ENCODE data around the gene PTDSS2.
"Not testable (repeated sequence)": the region's sequence is repeated elsewhere in the genome, so short reads cannot be mapped to it uniquely, and the experiment has no call there.

PTDSS2 gene

DNA sequence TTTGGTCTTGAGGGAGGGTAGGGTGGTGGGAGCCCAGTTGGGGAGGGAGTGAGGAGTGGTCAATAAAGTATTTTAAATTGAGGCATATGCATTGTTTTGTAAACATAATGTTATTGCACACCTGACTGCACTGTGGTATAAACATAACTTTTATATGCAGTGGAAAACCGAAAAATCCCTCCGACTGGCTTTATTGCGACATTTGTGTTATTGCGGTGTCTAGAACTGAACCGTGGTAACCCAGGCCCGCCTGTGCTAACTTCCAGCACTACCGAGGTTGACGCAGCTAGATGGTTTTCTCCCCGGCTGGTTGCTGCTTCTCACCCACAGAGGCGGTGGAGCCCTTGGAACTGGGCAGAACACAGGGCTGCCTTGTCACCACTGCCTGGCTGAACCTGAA lies 64.5 kb downstream of the PTDSS2 start:
- ATAC-seq (replicated peaks; ENCODE audit: extremely low read depth, poor library complexity, severe bottlenecking) (no peak), DNase-seq (ENCODE audit: low spot score in 2 of 2) (no peak)
- no peak overlapping the region for H3K4me3 Mint-ChIP-seq
- peaks cover 5% of the 10 kb centered on the region for H3K4me1 Mint-ChIP-seq
- no peaks in the 10 kb centered on the region for H3K9me3 Mint-ChIP-seq
- H3K27ac Mint-ChIP-seq (ENCODE audit: low read depth), result no peak overlapping the region
- peaks cover 17% of the 10 kb centered on the region for H3K36me3 Mint-ChIP-seq (ENCODE audit: insufficient read depth)
- H3K27me3 Mint-ChIP-seq, result no peaks in the 10 kb centered on the region

DNA sequence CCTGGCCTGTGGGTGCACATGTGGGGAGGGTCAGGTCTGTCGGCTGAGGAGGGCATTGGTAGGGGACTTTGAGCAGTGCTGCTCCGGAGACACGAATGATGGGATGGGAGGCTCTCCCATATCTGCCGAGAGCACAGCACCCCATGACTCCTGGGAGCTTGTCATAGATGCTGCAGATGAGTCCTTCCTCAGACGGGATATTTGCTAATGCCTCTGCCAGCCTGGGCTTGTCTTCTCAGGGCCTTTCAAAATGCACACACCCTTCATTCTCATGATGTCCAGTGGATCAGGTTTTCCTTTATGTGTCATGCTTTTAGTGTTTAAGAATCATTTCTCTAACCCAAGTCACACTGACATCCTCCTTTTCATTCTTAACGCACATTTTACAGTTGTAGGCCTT lies 65.1 kb downstream of the PTDSS2 start:
- Mint-ChIP-seq H3K27me3 (no peaks in the 10 kb centered on the region), H3K4me1 (peaks cover 5% of the 10 kb centered on the region), H3K27ac (ENCODE audit: low read depth) (no peak overlapping the region), H3K4me3 (no peak overlapping the region), H3K36me3 (ENCODE audit: insufficient read depth) (peaks cover 14% of the 10 kb centered on the region), H3K9me3 (no peaks in the 10 kb centered on the region)
- DNase-seq (ENCODE audit: low spot score in 2 of 2) (no peak), ATAC-seq (replicated peaks; ENCODE audit: extremely low read depth, poor library complexity, severe bottlenecking) (no peak)

DNA sequence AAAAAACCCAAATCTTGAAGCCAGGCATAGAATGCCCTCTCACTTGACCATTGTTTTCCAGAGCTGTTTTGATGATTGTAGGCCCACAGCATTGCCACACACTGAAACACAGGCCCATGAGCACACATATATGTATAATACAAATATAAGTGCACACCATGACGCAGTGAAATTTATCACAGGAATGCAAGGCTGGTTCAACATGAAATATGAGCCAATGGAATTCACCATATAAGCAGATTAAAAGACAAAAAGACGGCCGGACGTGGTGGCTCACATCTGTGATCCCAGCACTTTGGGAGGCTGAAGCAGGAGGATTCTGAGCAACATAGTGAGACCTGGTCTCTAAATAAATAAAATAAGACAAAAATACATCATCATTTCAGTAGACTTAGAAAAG lies 66.3 kb downstream of the PTDSS2 start:
- no peaks in the 10 kb centered on the region for H3K27me3 Mint-ChIP-seq

DNA sequence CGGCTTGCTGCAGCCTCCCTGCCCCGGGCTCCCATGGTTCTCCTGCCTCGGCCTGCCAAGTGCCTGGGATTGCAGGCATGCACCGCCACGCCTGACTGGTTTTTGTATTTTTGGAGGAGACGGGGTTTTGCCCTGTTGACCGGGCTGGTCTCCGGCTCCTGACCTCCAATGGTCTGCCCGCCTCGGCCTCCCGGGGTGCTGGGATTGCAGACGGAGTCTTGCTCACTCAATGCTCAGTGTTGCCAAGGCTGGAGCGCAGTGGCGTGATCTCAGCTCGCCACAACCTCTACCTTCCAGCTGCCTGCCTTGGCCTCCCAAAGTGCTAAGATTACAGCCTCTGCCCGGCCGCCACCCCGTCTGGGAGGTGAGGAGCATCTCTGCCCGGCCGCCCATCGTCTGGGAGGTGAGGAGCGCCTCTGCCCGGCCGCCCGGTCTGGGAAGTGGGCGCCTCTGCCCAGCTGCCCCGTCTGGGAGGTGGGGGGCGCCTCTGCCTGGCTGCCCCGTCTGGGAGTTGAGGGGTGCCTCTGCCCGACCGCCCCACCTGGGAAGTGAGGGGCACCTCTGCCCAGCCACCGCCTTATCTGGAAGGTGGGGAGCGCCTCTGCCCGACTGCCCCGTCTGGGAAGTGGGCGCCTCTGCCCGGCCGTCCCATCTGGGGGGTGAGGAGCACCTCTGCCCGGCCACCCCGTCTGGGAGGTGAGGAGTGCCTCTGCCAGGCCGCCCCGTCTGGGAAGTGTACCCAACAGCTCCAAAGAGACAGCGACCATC lies 67.0 kb downstream of the PTDSS2 start:
- not testable (repeated sequence) for ATAC-seq (replicated peaks; ENCODE audit: extremely low read depth, poor library complexity, severe bottlenecking); H3K9me3 Mint-ChIP-seq; H3K36me3 Mint-ChIP-seq (ENCODE audit: insufficient read depth); H3K4me3 Mint-ChIP-seq; DNase-seq (ENCODE audit: low spot score in 2 of 2); H3K27me3 Mint-ChIP-seq; H3K4me1 Mint-ChIP-seq
- H3K27ac Mint-ChIP-seq (ENCODE audit: low read depth), result peak overlapping the region; percentile 53

More for the DNA sequence above, 66.3 kb downstream of the PTDSS2 start:
- Mint-ChIP-seq H3K27ac (ENCODE audit: low read depth) (no peak overlapping the region), H3K9me3 (no peaks in the 10 kb centered on the region), H3K4me1 (peaks cover 5% of the 10 kb centered on the region), H3K36me3 (ENCODE audit: insufficient read depth) (peaks cover 11% of the 10 kb centered on the region), H3K4me3 (no peak overlapping the region)
- no peak for DNase-seq (ENCODE audit: low spot score in 2 of 2)
- ATAC-seq (replicated peaks; ENCODE audit: extremely low read depth, poor library complexity, severe bottlenecking), result no peak

- Mint-ChIP-seq H3K27me3 (no peaks in the 10 kb centered on the region), H3K4me3 (peak overlapping the region; percentile 74), H3K36me3 (ENCODE audit: insufficient read depth) (peaks cover 8% of the 10 kb centered on the region), H3K4me1 (peaks cover 5% of the 10 kb centered on the region), H3K9me3 (no peaks in the 10 kb centered on the region), H3K27ac (ENCODE audit: low read depth) (peak overlapping the region; percentile 69)
- DNase-seq (ENCODE audit: low spot score in 2 of 2) (peak; percentile 81 to 87), ATAC-seq (replicated peaks; ENCODE audit: extremely low read depth, poor library complexity, severe bottlenecking) (peak; percentile 82)
Observed at GRCh38 chr11:518463-519202, 68.6 kb downstream of the PTDSS2 start.

GRCh38 chr11:520428-521176 lies 70.5 kb downstream of the PTDSS2 start:
- Mint-ChIP-seq H3K36me3 (ENCODE audit: insufficient read depth) (peaks cover 3% of the 10 kb centered on the region), H3K4me1 (peaks cover 5% of the 10 kb centered on the region), H3K9me3 (no peaks in the 10 kb centered on the region), H3K4me3 (no peak overlapping the region), H3K27ac (ENCODE audit: low read depth) (no peak overlapping the region), H3K27me3 (no peaks in the 10 kb centered on the region)
- ATAC-seq (replicated peaks; ENCODE audit: extremely low read depth, poor library complexity, severe bottlenecking) (no peak), DNase-seq (ENCODE audit: low spot score in 2 of 2) (no peak)

DNA sequence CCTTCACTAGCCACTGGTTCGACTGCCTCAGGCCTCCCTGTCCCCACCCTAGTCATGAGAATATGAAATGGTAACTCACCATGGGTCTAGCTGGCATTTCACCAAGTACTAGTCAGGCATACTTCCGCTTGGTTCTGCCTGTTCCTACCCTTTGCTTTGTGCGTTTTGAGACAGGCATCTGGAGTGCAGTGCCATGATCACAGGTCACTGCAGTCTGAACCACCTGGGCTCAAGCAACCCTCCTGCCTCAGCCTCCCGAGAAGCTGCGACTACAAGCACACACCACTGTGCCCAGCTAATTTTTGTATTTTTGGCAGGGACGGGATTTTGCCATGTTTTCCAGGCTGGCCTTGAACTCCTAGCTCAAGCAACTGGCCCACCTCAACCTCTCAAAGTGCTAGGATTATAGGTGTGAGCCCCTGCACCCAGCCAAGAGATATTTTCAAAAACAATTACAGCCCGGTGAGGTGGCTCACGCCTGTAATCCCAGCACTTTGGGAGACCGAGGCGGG lies 71.2 kb downstream of the PTDSS2 start:
- peaks cover 5% of the 10 kb centered on the region for H3K4me1 Mint-ChIP-seq
- H3K27ac Mint-ChIP-seq (ENCODE audit: low read depth), result no peak overlapping the region
- H3K36me3 Mint-ChIP-seq (ENCODE audit: insufficient read depth), result peaks cover 3% of the 10 kb centered on the region
- no peaks in the 10 kb centered on the region for H3K9me3 Mint-ChIP-seq
- ATAC-seq (replicated peaks; ENCODE audit: extremely low read depth, poor library complexity, severe bottlenecking), result no peak
- no peak overlapping the region for H3K4me3 Mint-ChIP-seq
- no peaks in the 10 kb centered on the region for H3K27me3 Mint-ChIP-seq
- DNase-seq (ENCODE audit: low spot score in 2 of 2), result no peak

GRCh38 chr11:526192-526591 lies 76.1 kb downstream of the PTDSS2 start:
- H3K9me3 Mint-ChIP-seq, result no peaks in the 10 kb centered on the region
- H3K4me3 Mint-ChIP-seq, result no peak overlapping the region
- no peaks in the 10 kb centered on the region for H3K4me1 Mint-ChIP-seq
- H3K36me3 Mint-ChIP-seq (ENCODE audit: insufficient read depth), result peaks cover 1% of the 10 kb centered on the region
- H3K27ac Mint-ChIP-seq (ENCODE audit: low read depth), result no peak overlapping the region
- no peak for ATAC-seq (replicated peaks; ENCODE audit: extremely low read depth, poor library complexity, severe bottlenecking)
- no peak for DNase-seq (ENCODE audit: low spot score in 2 of 2)
- no peaks in the 10 kb centered on the region for H3K27me3 Mint-ChIP-seq

GRCh38 chr11:528166-528814 lies 78.2 kb downstream of the PTDSS2 start:
- H3K36me3 Mint-ChIP-seq (ENCODE audit: insufficient read depth), result peaks cover 3% of the 10 kb centered on the region
- no peaks in the 10 kb centered on the region for H3K4me1 Mint-ChIP-seq
- DNase-seq (ENCODE audit: low spot score in 2 of 2) (no peak), ATAC-seq (replicated peaks; ENCODE audit: extremely low read depth, poor library complexity, severe bottlenecking) (no peak)
- no peak overlapping the region for H3K4me3 Mint-ChIP-seq
- H3K9me3 Mint-ChIP-seq, result no peaks in the 10 kb centered on the region
- no peak overlapping the region for H3K27ac Mint-ChIP-seq (ENCODE audit: low read depth)
- no peaks in the 10 kb centered on the region for H3K27me3 Mint-ChIP-seq

DNA sequence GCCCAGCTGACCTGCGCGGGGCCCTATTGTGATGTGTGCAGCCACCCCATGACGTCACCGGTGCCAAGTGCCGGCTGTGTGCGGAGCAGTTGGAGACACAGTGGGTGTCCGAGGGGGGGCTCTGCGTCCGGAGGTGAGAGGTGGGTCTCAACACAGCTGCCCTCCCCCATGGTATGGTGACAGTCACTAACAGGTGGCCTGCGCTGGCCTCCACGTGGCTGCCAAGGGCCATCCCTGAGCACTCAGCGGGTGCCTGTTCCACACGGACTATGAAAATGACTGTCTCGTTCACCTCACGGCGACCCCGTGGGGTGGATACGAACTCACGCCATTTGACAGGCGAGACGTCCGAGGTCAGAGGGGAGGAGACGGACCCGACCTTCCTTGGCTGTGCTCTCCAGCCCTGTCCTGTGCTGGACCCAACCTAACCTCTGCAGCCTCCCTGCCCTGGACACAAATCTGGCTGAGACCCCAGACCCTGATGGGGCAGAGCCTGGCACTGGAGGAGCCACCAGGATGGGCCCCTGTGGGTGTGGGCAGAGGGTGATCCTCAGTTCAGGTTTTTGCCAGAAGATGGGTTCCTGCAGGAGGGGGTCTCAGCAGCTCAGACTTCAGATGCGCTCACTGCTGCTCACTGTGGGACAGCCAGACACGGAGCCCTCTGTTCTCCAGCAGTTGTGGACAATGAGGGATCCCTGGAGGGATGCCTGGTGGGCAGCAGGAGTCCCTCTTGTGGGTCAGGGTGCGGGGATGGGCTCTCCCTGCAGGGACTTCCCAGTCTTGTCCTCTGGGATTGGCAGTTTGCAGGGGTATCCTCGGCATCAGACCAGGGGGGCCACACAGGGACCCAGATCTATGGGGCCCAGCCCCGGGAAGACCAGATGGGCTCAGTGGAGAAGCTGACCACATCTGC lies 79.0 kb downstream of the PTDSS2 start:
- DNase-seq (ENCODE audit: low spot score in 2 of 2), result no peak
- Mint-ChIP-seq H3K36me3 (ENCODE audit: insufficient read depth) (peaks cover 5% of the 10 kb centered on the region), H3K27me3 (no peaks in the 10 kb centered on the region), H3K4me3 (no peak overlapping the region), H3K9me3 (no peaks in the 10 kb centered on the region), H3K4me1 (no peaks in the 10 kb centered on the region), H3K27ac (ENCODE audit: low read depth) (no peak overlapping the region)
- no peak for ATAC-seq (replicated peaks; ENCODE audit: extremely low read depth, poor library complexity, severe bottlenecking)

DNA sequence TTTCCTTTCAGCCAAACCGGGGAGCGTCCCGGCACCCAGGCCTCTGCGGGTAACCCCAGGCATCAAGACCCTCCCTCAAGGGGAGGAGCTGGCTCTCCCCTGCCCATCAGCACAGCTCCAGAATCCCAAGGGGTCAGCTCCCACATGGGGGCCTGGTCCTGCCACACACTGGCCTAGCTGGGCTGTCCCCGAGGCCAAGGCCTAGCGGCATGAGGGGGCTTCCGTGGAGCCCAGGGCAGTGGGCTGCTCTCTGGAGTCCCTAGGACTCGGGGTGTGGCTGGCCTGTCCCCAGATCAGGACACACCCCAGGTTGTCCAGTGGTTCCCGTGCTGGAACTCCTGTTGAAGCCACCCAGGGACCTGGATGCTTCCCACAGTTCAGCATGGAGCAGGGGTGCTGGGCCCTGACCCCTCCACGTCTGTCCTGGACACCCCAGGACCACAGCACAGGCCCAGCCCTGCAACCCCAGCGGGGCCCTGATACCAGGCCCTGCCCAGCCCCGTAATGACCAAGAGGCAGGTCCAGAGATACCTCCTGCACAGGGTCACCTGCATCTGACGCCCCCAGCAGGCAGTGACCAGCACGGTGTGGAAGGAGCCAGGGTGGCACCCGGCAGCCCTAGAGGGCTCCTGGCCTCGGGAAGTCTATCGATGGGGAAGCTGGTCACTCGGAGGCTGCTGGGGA lies 79.8 kb downstream of the PTDSS2 start:
- ATAC-seq (replicated peaks; ENCODE audit: extremely low read depth, poor library complexity, severe bottlenecking) (no peak), DNase-seq (ENCODE audit: low spot score in 2 of 2) (no peak)
- Mint-ChIP-seq H3K27ac (ENCODE audit: low read depth) (no peak overlapping the region), H3K27me3 (no peaks in the 10 kb centered on the region), H3K4me1 (no peaks in the 10 kb centered on the region), H3K36me3 (ENCODE audit: insufficient read depth) (peaks cover 5% of the 10 kb centered on the region), H3K4me3 (no peak overlapping the region), H3K9me3 (no peaks in the 10 kb centered on the region)

Data from central memory CD8-positive, alpha-beta T cell (primary cell).